Stomach (tissue), 9 donors: ENCODE measurements around the gene RNF220. TPM values are rescaled to one million over a fixed set of nuclear protein-coding genes. Genes with fewer than 3 reads are reported as not detected.

ENCODE experiments used
- DNase-seq, 2 donors: peaks; one replicate each; pipeline versions ENCODE4 v3.0.0 to v3.0.0-alpha.2; 2013 to 2019
- H3K27ac ChIP-seq, 5 donors: fragments of 200-600 bp in 4 of 5; sonication (generic) in 4 of 5; one replicate each; pipeline ENCODE4 v1.5.1; 2013 to 2019; ENCODE audit warnings: mild to moderate bottlenecking in 1 of 5, moderate library complexity in 1 of 5
- H3K27me3 ChIP-seq, 3 donors: fragments of 200-600 bp; sonication (generic); one replicate each; pipeline ENCODE4 v1.5.1; 2017 to 2019; ENCODE audit warnings: mixed run types in 1 of 3
- H3K36me3 ChIP-seq, 4 donors: fragments of 200-600 bp; sonication (generic); 1 replicate in 3 of 4; 2 replicates in 1 of 4; pipeline ENCODE4 v1.5.1; 2016 to 2019
- H3K4me1 ChIP-seq, 4 donors: fragments of 200-600 bp; sonication (generic); one replicate each; pipeline ENCODE4 v1.5.1; 2016 to 2019
- H3K4me3 ChIP-seq, 4 donors: fragments of 200-600 bp; sonication (generic) in 3 of 4; one replicate each; pipeline ENCODE4 v1.5.1; 2016 to 2019; ENCODE audit warnings: mild to moderate bottlenecking in 1 of 4
- H3K9me3 ChIP-seq, 4 donors: fragments of 200-600 bp; sonication (generic); one replicate each; pipeline ENCODE4 v1.5.1; 2016 to 2019
- CTCF ChIP-seq, 7 experiments: fragments of 450-650 bp in 4 of 7; fragments of 200-600 bp in 3 of 7; sonication (generic) in 3 of 7; IDR thresholded peaks; one replicate each; pipeline ENCODE4 v1.5.1; 2016 to 2019; ENCODE audit warnings: antibody characterized with exemption in 7 of 7, control low read depth in 2 of 7, mild to moderate bottlenecking in 1 of 7
- EP300 ChIP-seq: sonication (generic); formaldehyde crosslinking; IDR thresholded peaks from one replicate; pipeline ENCODE4 v1.6.1; 2017; ENCODE audit warnings: antibody characterized with exemption
- POLR2A ChIP-seq, 4 donors: fragments of 450-650 bp; IDR thresholded peaks; one replicate each; pipeline ENCODE4 v1.6.1; 2016; ENCODE audit warnings: antibody characterized with exemption in 4 of 4, control low read depth in 2 of 4, mild to moderate bottlenecking in 1 of 4, moderate library complexity in 1 of 4
- POLR2AphosphoS5 ChIP-seq, 3 donors: sonication (generic); formaldehyde crosslinking; IDR thresholded peaks; one replicate each; pipeline ENCODE4 v1.6.1; 2016; ENCODE audit warnings: antibody characterized with exemption in 3 of 3
- WGBS, 5 donors: extraction: QIAGEN DNeasy Blood & Tissue Kit in 3 of 5; methylation state at CpG; one replicate each; pipeline versions ENCODE4 v1.1.5 to v1.1.7; 2013 to 2018; 5-methylcytosine and 5-hydroxymethylcytosine counted together
- intact Hi-C: fragments of 100-400 bp; cut with DNase I; formaldehyde crosslinking; loops from one replicate; pipeline ENCODE4 v1.15.1; 2023; ENCODE audit warnings: low total_unique reads
- polyA plus RNA-seq, 3 donors: library from polyadenylated mRNA; stranded (reverse); fragments of 200-250 nt; gene quantifications; one replicate each; pipeline ENCODE4 v1.2.3, GENCODE V29; 2013
- total RNA-seq, 5 donors: library from RNA; depleted of rRNA; stranded (reverse); fragments of >200 nt; gene quantifications; one replicate each; pipeline versions ENCODE4 v1.1.0 to v1.2.3, GENCODE V29; 2014 to 2016
- donor health status: healthy with polysubstance abuse.
- donor health status: Bipolar disorder and iron deficiency.
- donor health status: healthy.

The RNF220 gene
- total and polyA plus RNA-seq, 8 donors, result 21.0 to 207 (median 47.2) TPM

- Histone ChIP-seq H3K4me1 (no peaks in the 10 kb centered on the region), H3K27me3 (peaks cover 0 to 34% (median 18%) of the 10 kb centered on the region in 3 donors), H3K36me3 (no peaks in the 10 kb centered on the region), H3K9me3 (no peaks in the 10 kb centered on the region), H3K4me3 (no peak overlapping the region), H3K27ac (no peak overlapping the region)
- WGBS, 5 donors, result 68 to 85% (median 75%) methylated on average over 6 of the region's 6 CpGs
- intact Hi-C loops, result no loop called here
- TF ChIP-seq CTCF (IDR thresholded peaks at IDR 0.05), result no peak
- TF ChIP-seq POLR2A (IDR thresholded peaks at IDR 0.05), result no peak
- no peak for TF ChIP-seq POLR2AphosphoS5 (IDR thresholded peaks at IDR 0.05)
- DNase-seq, result no peak
These were observed 135.1 kb downstream of the RNF220 start for GRCh38 chr1:44539991-44540730.

DNA sequence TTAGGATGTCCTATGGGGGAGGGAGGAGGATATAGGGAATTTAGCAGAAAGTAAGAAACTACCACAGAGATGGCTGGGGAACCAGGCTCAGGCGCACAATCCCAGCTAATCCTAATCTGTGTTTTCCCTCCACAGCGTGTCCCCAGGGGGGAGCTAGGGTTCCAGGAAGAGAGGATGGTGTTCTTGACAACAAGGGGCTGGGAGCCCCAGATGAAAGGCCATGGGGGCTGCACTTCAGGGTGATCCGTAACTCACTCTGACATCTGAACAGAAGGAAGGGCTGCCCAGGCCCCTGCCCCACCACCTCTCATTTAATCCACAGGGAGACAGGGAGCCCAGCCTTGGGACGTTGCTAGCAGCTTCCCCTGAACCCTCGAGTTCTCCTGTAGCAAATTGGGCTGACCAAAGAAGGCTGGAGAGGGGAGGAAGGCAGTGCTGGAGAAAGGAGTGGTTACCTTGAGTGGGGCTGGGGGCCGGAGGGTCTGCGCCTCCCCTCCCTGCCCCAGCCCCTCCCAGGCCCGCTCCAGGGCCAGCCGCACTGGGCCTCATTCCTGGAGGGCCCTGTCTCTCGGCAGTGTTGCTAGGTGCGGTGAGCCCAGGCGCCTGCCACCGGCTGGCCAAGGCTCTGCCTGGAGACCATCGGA, 137.5 kb downstream of the RNF220 start:
- H3K4me1 ChIP-seq, result no peaks in the 10 kb centered on the region
- no peak for TF ChIP-seq EP300
- no peak for TF ChIP-seq CTCF (IDR thresholded peaks at IDR 0.05)
- TF ChIP-seq POLR2AphosphoS5 (IDR thresholded peaks at IDR 0.05), result no peak
- TF ChIP-seq POLR2A (IDR thresholded peaks at IDR 0.05), result no peak
- intact Hi-C loops, result no loop called here
- H3K4me3 ChIP-seq, result no peak overlapping the region
- no peaks in the 10 kb centered on the region for H3K9me3 ChIP-seq
- 30 to 50% (median 38%) methylated on average over 10 to 14 of the region's 14 CpGs for WGBS, 5 donors
- no peaks in the 10 kb centered on the region for H3K36me3 ChIP-seq
- H3K27me3 ChIP-seq, result peaks cover 0 to 46% (median 18%) of the 10 kb centered on the region in 3 donors
- no peak for DNase-seq
- no peak overlapping the region for H3K27ac ChIP-seq

GRCh38 chr1:44543064-44543744, 138.1 kb downstream of the RNF220 start:
- H3K36me3 ChIP-seq, result no peaks in the 10 kb centered on the region
- H3K4me3 ChIP-seq, result no peak overlapping the region
- TF ChIP-seq POLR2A (IDR thresholded peaks at IDR 0.05), result no peak
- no peak for TF ChIP-seq EP300
- TF ChIP-seq POLR2AphosphoS5 (IDR thresholded peaks at IDR 0.05), result no peak
- TF ChIP-seq CTCF (IDR thresholded peaks at IDR 0.05), result no peak
- WGBS, 5 donors, result 19 to 37% (median 26%) methylated on average over 14 to 15 of the region's 15 CpGs
- DNase-seq, result peak in 1 of 2 donors; percentile 33
- intact Hi-C loops, result no loop called here
- H3K27me3 ChIP-seq, result peaks cover 0 to 53% (median 18%) of the 10 kb centered on the region in 3 donors
- no peaks in the 10 kb centered on the region for H3K4me1 ChIP-seq
- H3K9me3 ChIP-seq, result no peaks in the 10 kb centered on the region
- no peak overlapping the region for H3K27ac ChIP-seq

GRCh38 chr1:44543786-44544185, 138.7 kb downstream of the RNF220 start:
- 56 to 66% (median 64%) methylated on average over 5 to 7 of the region's 7 CpGs for WGBS, 5 donors
- peaks cover 0 to 54% (median 18%) of the 10 kb centered on the region in 3 donors for H3K27me3 ChIP-seq
- H3K36me3 ChIP-seq, result no peaks in the 10 kb centered on the region
- H3K27ac ChIP-seq, result no peak overlapping the region
- no peaks in the 10 kb centered on the region for H3K9me3 ChIP-seq
- no peak for DNase-seq
- no peak for TF ChIP-seq CTCF (IDR thresholded peaks at IDR 0.05)
- TF ChIP-seq POLR2A (IDR thresholded peaks at IDR 0.05), result no peak
- no peak for TF ChIP-seq POLR2AphosphoS5 (IDR thresholded peaks at IDR 0.05)
- no peak for TF ChIP-seq EP300
- intact Hi-C loops, result no loop called here
- H3K4me3 ChIP-seq, result no peak overlapping the region
- no peaks in the 10 kb centered on the region for H3K4me1 ChIP-seq
